OCI-LY3 (cell line): Measurements from ENCODE around the gene ARHGEF10L.

ENCODE experiments used
- H2AFZ ChIP-seq: fragments of 200-600, 300-600 bp; shearing (Covaris generic); 2 replicates; pipeline ENCODE4 v1.6.0; 2014; ENCODE audit warnings: antibody characterized with exemption, low read depth, low read length
- H3K27ac ChIP-seq: fragments of 200-600, 300-600 bp; sonication (generic); 2 replicates; pipeline ENCODE4 v1.5.1; 2014; ENCODE audit warnings: mild to moderate bottlenecking, low read length, moderate library complexity, mixed read lengths
- H3K27me3 ChIP-seq: fragments of 200-600, 300-600 bp; sonication (generic); 2 replicates; pipeline ENCODE4 v1.6.1; 2014; ENCODE audit warnings: low read depth, low read length, mixed read lengths
- H3K36me3 ChIP-seq: fragments of 200-600, 300-600 bp; sonication (generic); replicated peaks from 2 replicates; pipeline ENCODE3; 2014; ENCODE audit warnings: low read depth, low read length, mixed read lengths
- H3K4me1 ChIP-seq: fragments of 300-600, 200-600 bp; sonication (generic); 2 replicates; pipeline ENCODE4 v1.6.1; 2014; ENCODE audit warnings: low read length, mixed read lengths
- H3K4me2 ChIP-seq: fragments of 200-600, 300-600 bp; sonication (generic); 2 replicates; pipeline ENCODE4 v1.6.1; 2014; ENCODE audit warnings: low read length, mixed read lengths
- H3K4me3 ChIP-seq: fragments of 300-600, 200-600 bp; sonication (generic); 2 replicates; pipeline ENCODE4 v1.5.1; 2014; ENCODE audit warnings: antibody characterized with exemption, mild to moderate bottlenecking, low read length, moderate library complexity
- H3K79me2 ChIP-seq: fragments of 300-600, 200-600 bp; shearing (Covaris generic); 2 replicates; pipeline ENCODE4 v1.6.1; 2014; ENCODE audit warnings: mild to moderate bottlenecking, low read length, mixed read lengths
- H3K9ac ChIP-seq: fragments of 300-600, 200-600 bp; shearing (Covaris generic); 2 replicates; pipeline ENCODE4 v1.6.0; 2014; ENCODE audit warnings: mild to moderate bottlenecking, low read length, moderate library complexity
- H3K9me3 ChIP-seq: fragments of 200-600, 300-600 bp; shearing (Covaris generic); 2 replicates; pipeline ENCODE4 v1.6.1; 2014; ENCODE audit warnings: low read length, mixed read lengths; ENCODE audit not compliant: insufficient read depth
- H4K20me1 ChIP-seq: fragments of 200-600, 300-600 bp; sonication (generic); 2 replicates; pipeline ENCODE4 v1.6.1; 2016; ENCODE audit warnings: low read length, mixed read lengths; ENCODE audit not compliant: insufficient read depth
- EZH2phosphoT487 ChIP-seq: fragments of 200-600 bp; shearing (Covaris generic); IDR thresholded peaks from 2 replicates; pipeline ENCODE4 v1.6.1; 2018; ENCODE audit warnings: antibody characterized with exemption, mixed run types, low read depth
- TF ChIP-seq, protein P1 (sequence below): fragments of 200-600, 300-600 bp; sonication (generic); IDR thresholded peaks from 2 replicates; pipeline ENCODE4 v1.5.1; 2014; ENCODE audit warnings: antibody characterized with exemption, low read length, low read depth

Gene ARHGEF10L

GRCh38 chr1:17520041-17520440, 19.5 kb upstream of the ARHGEF10L start:
- peaks cover 7% of the 10 kb centered on the region for H3K4me1 ChIP-seq
- no peaks in the 10 kb centered on the region for H3K79me2 ChIP-seq
- no peak overlapping the region for H3K27ac ChIP-seq
- H3K4me2 ChIP-seq, result no peak overlapping the region
- no peaks in the 10 kb centered on the region for H3K9me3 ChIP-seq
- H3K27me3 ChIP-seq, result peaks cover 4% of the 10 kb centered on the region; the same call in 1 of the 2 replicates
- no peaks in the 10 kb centered on the region for H4K20me1 ChIP-seq
- H3K36me3 ChIP-seq, result no peaks in the 10 kb centered on the region
- no peak overlapping the region for H3K9ac ChIP-seq
- TF ChIP-seq EZH2phosphoT487, result no peak
- TF ChIP-seq, protein P1, sequence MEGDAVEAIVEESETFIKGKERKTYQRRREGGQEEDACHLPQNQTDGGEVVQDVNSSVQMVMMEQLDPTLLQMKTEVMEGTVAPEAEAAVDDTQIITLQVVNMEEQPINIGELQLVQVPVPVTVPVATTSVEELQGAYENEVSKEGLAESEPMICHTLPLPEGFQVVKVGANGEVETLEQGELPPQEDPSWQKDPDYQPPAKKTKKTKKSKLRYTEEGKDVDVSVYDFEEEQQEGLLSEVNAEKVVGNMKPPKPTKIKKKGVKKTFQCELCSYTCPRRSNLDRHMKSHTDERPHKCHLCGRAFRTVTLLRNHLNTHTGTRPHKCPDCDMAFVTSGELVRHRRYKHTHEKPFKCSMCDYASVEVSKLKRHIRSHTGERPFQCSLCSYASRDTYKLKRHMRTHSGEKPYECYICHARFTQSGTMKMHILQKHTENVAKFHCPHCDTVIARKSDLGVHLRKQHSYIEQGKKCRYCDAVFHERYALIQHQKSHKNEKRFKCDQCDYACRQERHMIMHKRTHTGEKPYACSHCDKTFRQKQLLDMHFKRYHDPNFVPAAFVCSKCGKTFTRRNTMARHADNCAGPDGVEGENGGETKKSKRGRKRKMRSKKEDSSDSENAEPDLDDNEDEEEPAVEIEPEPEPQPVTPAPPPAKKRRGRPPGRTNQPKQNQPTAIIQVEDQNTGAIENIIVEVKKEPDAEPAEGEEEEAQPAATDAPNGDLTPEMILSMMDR, result no peak
- no peak overlapping the region for H3K4me3 ChIP-seq
- no peak overlapping the region for H2AFZ ChIP-seq

- Histone ChIP-seq H3K36me3 (no peaks in the 10 kb centered on the region), H3K79me2 (no peaks in the 10 kb centered on the region), H3K9me3 (no peaks in the 10 kb centered on the region), H3K4me3 (no peak overlapping the region), H3K27me3 (peaks cover 4% of the 10 kb centered on the region; the same call in 1 of the 2 replicates), H2AFZ (no peak overlapping the region), H3K27ac (no peak overlapping the region), H3K4me1 (peaks cover 6% of the 10 kb centered on the region), H3K4me2 (no peak overlapping the region), H3K9ac (no peak overlapping the region), H4K20me1 (no peaks in the 10 kb centered on the region)
- TF ChIP-seq, protein P1, result no peak
- TF ChIP-seq EZH2phosphoT487, result no peak
Observed at GRCh38 chr1:17520473-17521319, 18.8 kb upstream of the ARHGEF10L start.

- Histone ChIP-seq H2AFZ (no peak overlapping the region), H3K27me3 (no peaks in the 10 kb centered on the region), H3K9ac (no peak overlapping the region), H3K4me3 (no peak overlapping the region), H4K20me1 (no peaks in the 10 kb centered on the region), H3K4me1 (no peaks in the 10 kb centered on the region), H3K9me3 (no peaks in the 10 kb centered on the region), H3K36me3 (no peaks in the 10 kb centered on the region), H3K79me2 (no peaks in the 10 kb centered on the region), H3K4me2 (no peak overlapping the region), H3K27ac (no peak overlapping the region)
- TF ChIP-seq, protein P1, result no peak
Observed at GRCh38 chr1:17521946-17522612, 17.4 kb upstream of the ARHGEF10L start.

DNA sequence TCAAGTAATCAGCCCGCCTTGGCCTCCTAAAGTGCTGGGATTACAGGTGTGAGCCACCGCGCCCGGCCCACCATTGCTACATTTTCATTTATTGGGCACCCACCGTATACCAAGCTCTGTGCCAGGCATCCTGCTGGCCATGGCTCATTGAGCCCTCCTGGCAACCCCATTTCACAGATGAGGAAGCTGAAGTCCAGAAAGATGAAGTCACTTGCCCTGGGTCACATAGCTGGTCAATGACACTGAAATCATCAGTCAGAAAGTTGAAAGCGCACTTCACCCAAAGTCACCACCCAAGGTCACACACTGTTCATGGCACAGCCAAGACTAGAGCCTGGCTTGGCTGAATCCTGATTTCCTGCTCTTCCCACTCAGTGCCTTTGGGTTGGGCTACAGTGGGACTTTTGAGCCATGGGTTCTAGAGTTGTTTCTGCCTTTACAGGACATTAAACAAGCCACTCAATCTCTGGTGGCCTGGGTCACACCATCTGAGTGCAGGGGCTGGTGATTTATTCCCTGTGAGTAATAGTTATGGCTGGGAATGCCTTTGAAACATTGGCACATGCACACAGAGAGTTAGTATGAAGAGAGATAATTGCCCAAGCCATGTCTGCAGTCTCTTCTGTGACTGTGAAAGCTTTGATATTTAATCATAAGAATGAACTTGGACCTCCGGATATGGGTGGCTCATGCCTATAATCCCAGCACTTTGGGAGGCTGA, 16.0 kb upstream of the ARHGEF10L start:
- TF ChIP-seq, protein P1, result no peak
- no peak for TF ChIP-seq EZH2phosphoT487
- Histone ChIP-seq H3K27me3 (no peaks in the 10 kb centered on the region), H3K9ac (no peak overlapping the region), H3K27ac (no peak overlapping the region), H3K4me1 (no peaks in the 10 kb centered on the region), H4K20me1 (no peaks in the 10 kb centered on the region), H3K79me2 (no peaks in the 10 kb centered on the region), H3K36me3 (no peaks in the 10 kb centered on the region), H3K9me3 (no peaks in the 10 kb centered on the region), H3K4me3 (no peak overlapping the region), H2AFZ (no peak overlapping the region), H3K4me2 (no peak overlapping the region)
